ENCODE measurements around the gene ACADS.

GRCh38 chr12:120688527-120689071, 37.0 kb upstream of the ACADS start:
- no peak for TF ChIP-seq CTCF (IDR thresholded peaks at IDR 0.05)
- no peak for TF ChIP-seq POLR2A (IDR thresholded peaks at IDR 0.05)

Measured in thyroid gland (tissue), 4 donors.